Measurements from ENCODE around the gene GDA. TPM values are rescaled to one million over a fixed set of nuclear protein-coding genes. Genes with fewer than 3 reads are reported as not detected.

The GDA gene
- total RNA-seq, 1 experiment from 2014 or later: 49.4 TPM

- H3K79me2 ChIP-seq (ENCODE audit: insufficient read depth, low read length): peaks cover 80% of the 10 kb centered on the region
- H3K4me3 ChIP-seq (replicated peaks in 1 of 2; ENCODE audit: low read depth in 1 of 2, low read length in 2 of 2): no peak overlapping the region
- CTCF ChIA-PET: no interaction called here
- RAD21 ChIA-PET (ENCODE audit: low non-redundant PET in 1 of 2, low total read pairs in 2 of 2, uncharacterized antibody in 2 of 2, unreplicated experiment in 2 of 2): no interaction called here
- no peak overlapping the region for H2AFZ ChIP-seq (ENCODE audit: low read depth, low read length, poor library complexity, severe bottlenecking)
- POLR2A ChIA-PET: no interaction called here
- no peaks in the 10 kb centered on the region for H3K27me3 ChIP-seq (ENCODE audit: insufficient read depth, low read length)
- no peaks in the 10 kb centered on the region for H3K9me2 ChIP-seq (ENCODE audit: insufficient read depth)
- H3K9ac ChIP-seq (ENCODE audit: low read length): no peak overlapping the region
- H3K4me2 ChIP-seq (ENCODE audit: low read length): no peak overlapping the region
- DNase-seq (ENCODE audit: low read depth, low spot score) (no peak), ATAC-seq (no peak)
- BruUV-seq (replicated peaks): no TSS peak
- H4K20me1 ChIP-seq (ENCODE audit: insufficient read depth): peaks cover 4% of the 10 kb centered on the region; the same call in 1 of the 2 replicates
- no peak overlapping the region for H3K27ac ChIP-seq (ENCODE audit: low read depth, low read length)
- no peaks in the 10 kb centered on the region for H3K9me3 ChIP-seq (ENCODE audit: control insufficient read depth in 1 of 2, insufficient read depth in 1 of 2, low read depth in 1 of 2, low read length in 2 of 2)
- peaks cover 0 to 27% of the 10 kb centered on the region in 2 experiments; a peak in 2 of 4 replicates for H3K36me3 ChIP-seq (ENCODE audit: control insufficient read depth in 1 of 2, insufficient read depth in 2 of 2, low read length in 2 of 2)
- H3K4me1 ChIP-seq (ENCODE audit: control insufficient read depth in 1 of 2, insufficient read depth in 2 of 2, low read length in 2 of 2): peaks cover 0 to 21% of the 10 kb centered on the region in 2 experiments; a peak in 2 of 4 replicates
- intact Hi-C loops (cut with micrococcal nuclease): no loop called here
- no peak for TF ChIP-seq CTCF (IDR thresholded peaks at IDR 0.05 in 2 of 3, conservative IDR thresholded peaks at IDR 0.05 in 1 of 3; ENCODE audit: borderline replicate concordance in 1 of 3, insufficient read depth in 1 of 3, low read depth in 2 of 3, low read length in 2 of 3)
- no peak for TF ChIP-seq SRF (IDR thresholded peaks at IDR 0.05; ENCODE audit: low read depth)
- no peak for TF ChIP-seq ZNF274 (IDR thresholded peaks at IDR 0.05; ENCODE audit: low read depth, low read length)
- no peak for TF ChIP-seq POLR2A (IDR thresholded peaks at IDR 0.05; ENCODE audit: borderline replicate concordance, extremely low read depth, insufficient read depth, insufficient read length)
- TF ChIP-seq ZBTB33 (IDR thresholded peaks at IDR 0.05; ENCODE audit: extremely low read depth, insufficient replicate concordance, low read length): no peak
- TF ChIP-seq SP1 (IDR thresholded peaks at IDR 0.05; ENCODE audit: low read depth): no peak
- no peak for TF ChIP-seq TCF7L2 (IDR thresholded peaks at IDR 0.05; ENCODE audit: borderline replicate concordance, extremely low read depth, insufficient read depth, insufficient read length)
- TF ChIP-seq MAX (IDR thresholded peaks at IDR 0.05): no peak
- TF ChIP-seq CEBPB (IDR thresholded peaks at IDR 0.05; ENCODE audit: low read depth): no peak
- no peak for TF ChIP-seq EZH2phosphoT487 (IDR thresholded peaks at IDR 0.05; ENCODE audit: borderline replicate concordance)
- no peak for TF ChIP-seq ZFX (IDR thresholded peaks at IDR 0.05)
- TF ChIP-seq REST (IDR thresholded peaks at IDR 0.05; ENCODE audit: low read depth): no peak
- no peak for TF ChIP-seq CBX3 (IDR thresholded peaks at IDR 0.05; ENCODE audit: low read depth)
- no peak for TF ChIP-seq POLR2AphosphoS5 (IDR thresholded peaks at IDR 0.05; ENCODE audit: low read depth, low read length)
- no peak for TF ChIP-seq RAD21 (IDR thresholded peaks at IDR 0.05; ENCODE audit: low read depth)
- TF ChIP-seq YY1 (IDR thresholded peaks at IDR 0.05; ENCODE audit: extremely low read depth, insufficient replicate concordance, low read depth, low read length): no peak
- TF ChIP-seq EZH2 (IDR thresholded peaks at IDR 0.05): no peak
Observed at GRCh38 chr9:72165326-72165725, 16.1 kb downstream of the GDA start.
